Measurements from ENCODE around the gene HDAC2. TPM values are rescaled to one million over a fixed set of nuclear protein-coding genes. Genes with fewer than 3 reads are reported as not detected.

HDAC2 gene
- total RNA-seq, 1 donor from 2014 or later, result 139 TPM

DNA sequence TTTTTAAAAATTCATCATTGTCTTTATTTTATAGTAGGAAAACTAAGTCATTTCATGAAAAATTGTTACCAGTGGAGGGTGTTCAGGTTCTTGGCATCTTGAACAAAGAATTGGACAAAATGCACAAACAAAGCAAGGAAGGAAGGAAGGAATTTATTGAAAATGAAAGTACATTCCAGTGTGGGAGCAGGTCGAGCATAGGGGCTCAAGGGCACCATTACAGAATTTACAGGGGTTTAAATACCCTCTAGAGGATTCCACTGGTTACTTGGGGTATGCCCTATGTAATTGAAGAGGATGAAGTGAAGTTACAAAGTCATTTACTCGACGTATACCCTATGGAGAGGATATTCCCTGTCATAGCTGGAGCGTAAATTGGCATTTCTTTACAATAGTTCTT lies 37.4 kb upstream of the HDAC2 start:
- H3K4me3 ChIP-seq (ENCODE audit: low read depth, low read length), result no peak overlapping the region
- DNase-seq (ENCODE audit: low read depth), result no peak

DNA sequence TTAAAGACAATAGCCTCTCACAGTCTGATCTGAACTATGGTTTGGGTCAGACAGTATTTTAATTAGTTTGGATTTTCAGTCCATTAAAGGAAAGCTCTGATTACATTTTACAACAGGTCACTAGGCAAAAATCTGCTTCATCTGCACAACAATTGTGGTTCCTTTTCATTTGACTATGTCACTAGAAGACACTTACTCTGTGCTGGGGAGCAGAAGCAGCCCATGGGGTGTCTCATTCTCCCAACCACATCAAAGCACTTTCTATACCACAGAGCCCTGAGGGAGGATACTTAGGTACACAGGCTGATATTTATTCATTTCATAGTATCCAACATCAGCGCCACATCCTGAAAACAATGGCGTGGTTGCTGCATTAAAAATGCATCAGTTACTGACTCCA lies 36.6 kb upstream of the HDAC2 start:
- TF ChIP-seq, protein P1, sequence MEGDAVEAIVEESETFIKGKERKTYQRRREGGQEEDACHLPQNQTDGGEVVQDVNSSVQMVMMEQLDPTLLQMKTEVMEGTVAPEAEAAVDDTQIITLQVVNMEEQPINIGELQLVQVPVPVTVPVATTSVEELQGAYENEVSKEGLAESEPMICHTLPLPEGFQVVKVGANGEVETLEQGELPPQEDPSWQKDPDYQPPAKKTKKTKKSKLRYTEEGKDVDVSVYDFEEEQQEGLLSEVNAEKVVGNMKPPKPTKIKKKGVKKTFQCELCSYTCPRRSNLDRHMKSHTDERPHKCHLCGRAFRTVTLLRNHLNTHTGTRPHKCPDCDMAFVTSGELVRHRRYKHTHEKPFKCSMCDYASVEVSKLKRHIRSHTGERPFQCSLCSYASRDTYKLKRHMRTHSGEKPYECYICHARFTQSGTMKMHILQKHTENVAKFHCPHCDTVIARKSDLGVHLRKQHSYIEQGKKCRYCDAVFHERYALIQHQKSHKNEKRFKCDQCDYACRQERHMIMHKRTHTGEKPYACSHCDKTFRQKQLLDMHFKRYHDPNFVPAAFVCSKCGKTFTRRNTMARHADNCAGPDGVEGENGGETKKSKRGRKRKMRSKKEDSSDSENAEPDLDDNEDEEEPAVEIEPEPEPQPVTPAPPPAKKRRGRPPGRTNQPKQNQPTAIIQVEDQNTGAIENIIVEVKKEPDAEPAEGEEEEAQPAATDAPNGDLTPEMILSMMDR (IDR thresholded peaks at IDR 0.05; ENCODE audit: insufficient read depth, low read length, poor library complexity, severe bottlenecking), result no peak
- Histone ChIP-seq H3K27me3 (ENCODE audit: control insufficient read depth, insufficient read depth, low read length) (no peaks in the 10 kb centered on the region), H3K4me3 (ENCODE audit: low read depth, low read length) (no peak overlapping the region), H3K36me3 (ENCODE audit: control insufficient read depth, insufficient read depth, low read length) (no peaks in the 10 kb centered on the region)
- DNase-seq (ENCODE audit: low read depth), result no peak

More for the DNA sequence above, 37.4 kb upstream of the HDAC2 start:
- H3K27me3 ChIP-seq (ENCODE audit: control insufficient read depth, insufficient read depth, low read length), result no peaks in the 10 kb centered on the region
- H3K36me3 ChIP-seq (ENCODE audit: control insufficient read depth, insufficient read depth, low read length), result no peaks in the 10 kb centered on the region
- TF ChIP-seq, protein P1 (IDR thresholded peaks at IDR 0.05; ENCODE audit: insufficient read depth, low read length, poor library complexity, severe bottlenecking), result no peak

DNA sequence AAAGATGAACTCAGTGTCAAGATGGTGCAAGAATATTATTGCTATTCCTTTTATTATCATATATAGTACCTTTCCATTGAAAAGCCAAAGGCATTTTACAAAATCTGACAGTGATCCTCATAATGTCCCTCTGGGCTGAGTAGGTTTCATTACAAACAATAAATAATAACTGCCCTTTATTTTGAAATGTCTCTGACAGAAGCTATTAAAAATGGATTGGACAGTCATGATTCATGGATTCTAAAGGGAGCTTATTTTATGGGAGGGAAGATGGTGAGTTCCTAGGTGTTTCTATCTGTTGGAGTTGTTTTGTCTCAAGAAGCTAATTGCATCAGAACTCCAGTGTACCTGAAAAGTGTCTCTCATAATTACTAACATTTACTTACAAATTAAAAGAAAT lies 30.4 kb upstream of the HDAC2 start:
- H3K27me3 ChIP-seq (ENCODE audit: control insufficient read depth, insufficient read depth, low read length), result no peaks in the 10 kb centered on the region
- TF ChIP-seq, protein P1 (IDR thresholded peaks at IDR 0.05; ENCODE audit: insufficient read depth, low read length, poor library complexity, severe bottlenecking), result no peak
- no peaks in the 10 kb centered on the region for H3K36me3 ChIP-seq (ENCODE audit: control insufficient read depth, insufficient read depth, low read length)
- no peak overlapping the region for H3K4me3 ChIP-seq (ENCODE audit: low read depth, low read length)
- no peak for DNase-seq (ENCODE audit: low read depth)

DNA sequence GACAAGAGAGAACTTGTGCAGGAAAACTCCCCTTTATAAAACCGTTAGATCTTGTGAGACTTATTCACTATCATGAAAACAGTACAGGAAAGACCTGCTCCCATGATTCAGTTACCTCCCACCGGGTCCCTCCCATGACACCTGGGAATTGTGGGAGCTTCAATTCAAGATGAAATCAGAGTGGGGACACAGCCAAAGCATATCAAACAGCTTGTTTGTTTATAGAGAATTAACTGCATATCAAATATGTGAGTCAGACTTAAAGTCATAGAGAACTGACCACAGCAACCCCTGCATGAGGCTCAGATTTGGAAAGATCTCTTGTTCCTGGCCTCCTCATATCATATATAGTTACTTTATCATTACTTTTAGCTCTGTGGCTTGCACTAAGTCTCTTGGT lies 29.1 kb upstream of the HDAC2 start:
- TF ChIP-seq, protein P1 (IDR thresholded peaks at IDR 0.05; ENCODE audit: insufficient read depth, low read length, poor library complexity, severe bottlenecking), result no peak
- H3K36me3 ChIP-seq (ENCODE audit: control insufficient read depth, insufficient read depth, low read length), result no peaks in the 10 kb centered on the region
- DNase-seq (ENCODE audit: low read depth), result no peak
- no peak overlapping the region for H3K4me3 ChIP-seq (ENCODE audit: low read depth, low read length)
- H3K27me3 ChIP-seq (ENCODE audit: control insufficient read depth, insufficient read depth, low read length), result no peaks in the 10 kb centered on the region

DNA sequence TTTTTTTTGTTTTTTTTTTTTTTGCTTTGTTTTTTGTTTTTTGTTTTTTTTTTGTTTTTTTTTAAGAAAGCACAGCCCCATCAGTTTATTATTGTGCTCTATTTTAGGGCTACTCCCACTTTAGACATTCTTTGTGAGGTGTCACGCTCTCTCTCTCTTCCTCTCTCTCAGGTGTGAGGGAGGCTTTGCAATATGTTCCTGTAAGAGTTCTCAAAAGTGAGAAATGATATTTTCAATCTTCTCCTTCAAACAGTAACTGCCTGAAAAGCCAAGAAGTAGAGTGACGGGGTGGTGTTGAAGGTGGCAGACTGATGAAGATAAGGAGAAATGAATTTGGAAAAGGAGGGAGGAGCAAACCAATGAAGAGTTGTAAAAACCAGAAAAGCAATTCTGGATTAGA lies 28.3 kb upstream of the HDAC2 start:
- no peaks in the 10 kb centered on the region for H3K27me3 ChIP-seq (ENCODE audit: control insufficient read depth, insufficient read depth, low read length)
- DNase-seq (ENCODE audit: low read depth), result no peak
- no peak overlapping the region for H3K4me3 ChIP-seq (ENCODE audit: low read depth, low read length)
- TF ChIP-seq, protein P1 (IDR thresholded peaks at IDR 0.05; ENCODE audit: insufficient read depth, low read length, poor library complexity, severe bottlenecking), result no peak
- H3K36me3 ChIP-seq (ENCODE audit: control insufficient read depth, insufficient read depth, low read length), result no peaks in the 10 kb centered on the region

DNA sequence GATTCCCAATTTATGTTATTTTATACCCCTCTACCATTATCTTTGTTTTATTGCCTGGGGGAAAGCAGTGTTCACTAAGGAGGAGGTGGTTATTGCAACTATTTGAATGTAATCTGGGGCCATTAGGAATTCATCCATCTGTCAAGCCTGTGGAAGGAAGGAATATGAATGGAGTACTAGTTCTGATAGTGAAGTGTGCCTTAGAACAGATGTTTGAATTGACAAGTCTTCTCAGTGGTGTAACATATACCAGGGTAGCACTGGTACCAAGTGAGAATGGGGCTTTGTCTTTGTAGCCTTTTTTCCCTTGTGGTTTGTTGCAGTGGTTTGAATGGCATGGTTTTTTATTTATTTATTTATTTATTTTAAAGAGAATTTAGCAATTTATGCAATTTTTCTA lies 27.9 kb upstream of the HDAC2 start:
- no peak for DNase-seq (ENCODE audit: low read depth)
- H3K36me3 ChIP-seq (ENCODE audit: control insufficient read depth, insufficient read depth, low read length), result no peaks in the 10 kb centered on the region
- TF ChIP-seq, protein P1 (IDR thresholded peaks at IDR 0.05; ENCODE audit: insufficient read depth, low read length, poor library complexity, severe bottlenecking), result no peak
- H3K27me3 ChIP-seq (ENCODE audit: control insufficient read depth, insufficient read depth, low read length), result no peaks in the 10 kb centered on the region
- no peak overlapping the region for H3K4me3 ChIP-seq (ENCODE audit: low read depth, low read length)
